Caco-2 (cell line): Measurements from ENCODE around the gene TRNAU1AP. TPM values are rescaled to one million over a fixed set of nuclear protein-coding genes. Genes with fewer than 3 reads are reported as not detected.

Experiments used
- BruUV-seq: library from RNA; stranded (reverse); fragments of 400-500 nt; replicated peaks from 2 replicates; lab custom pipeline; 2021; lab: Mats Ljungman, UMichigan
- CTCF ChIA-PET: fragments of 300-600 bp; sonication (Branson Sonifier 250); formaldehyde crosslinking; loops from one replicate; lab custom pipeline; 2022; ENCODE audit warnings: antibody characterized with exemption; lab: Charles Lee
- POLR2A ChIA-PET: fragments of 300-600 bp; sonication (Branson Sonifier 250); formaldehyde crosslinking; loops from one replicate; lab custom pipeline; 2022; ENCODE audit warnings: antibody characterized with exemption; lab: Charles Lee
- DNase-seq, 2 experiments: peaks; one replicate each; pipeline versions ENCODE4 v3.0.0 to v3.0.0-alpha.2; 2020 to 2022
- H3K27me3 ChIP-seq: replicated peaks from 2 replicates; pipeline ENCODE4 v1.6.0; 2011; ENCODE audit warnings: low read length; ENCODE audit not compliant: control insufficient read depth, insufficient read depth
- H3K36me3 ChIP-seq: 2 replicates; pipeline ENCODE4 v1.5.1; 2011; ENCODE audit warnings: low read length; ENCODE audit not compliant: control insufficient read depth, insufficient read depth
- H3K4me1 ChIP-seq: fragments of 250-450 bp; sonication (Bioruptor Pico); 2 replicates; pipeline ENCODE4 v1.5.1; 2020; ENCODE audit warnings: mild to moderate bottlenecking
- H3K4me3 ChIP-seq: 2 replicates; pipeline ENCODE4 v1.5.1; 2011; ENCODE audit warnings: low read depth, mild to moderate bottlenecking, control low read depth, low read length
- H3K9me3 ChIP-seq: fragments of 250-450 bp; sonication (Bioruptor Pico); 2 replicates; pipeline ENCODE4 v1.5.1; 2020; ENCODE audit warnings: mild to moderate bottlenecking, moderate library complexity
- H3K27ac Mint-ChIP-seq: one replicate; pipeline ENCODE4 v1.8.0; 2022; ENCODE audit warnings: mixed read lengths; ENCODE audit not compliant: unreplicated experiment
- H3K27me3 Mint-ChIP-seq: one replicate; pipeline ENCODE4 v1.8.0; 2022; ENCODE audit warnings: mixed read lengths; ENCODE audit not compliant: insufficient read depth, unreplicated experiment
- H3K36me3 Mint-ChIP-seq: one replicate; pipeline ENCODE4 v1.8.0; 2022; ENCODE audit warnings: mild to moderate bottlenecking, mixed read lengths; ENCODE audit not compliant: insufficient read depth, unreplicated experiment
- H3K4me1 Mint-ChIP-seq: one replicate; pipeline ENCODE4 v1.8.0; 2022; ENCODE audit warnings: low read depth, mixed read lengths; ENCODE audit not compliant: unreplicated experiment
- H3K4me3 Mint-ChIP-seq: one replicate; pipeline ENCODE4 v1.8.0; 2022; ENCODE audit warnings: mild to moderate bottlenecking, moderate library complexity, mixed read lengths; ENCODE audit not compliant: unreplicated experiment
- H3K9me3 Mint-ChIP-seq: one replicate; pipeline ENCODE4 v1.8.0; 2022; ENCODE audit warnings: mixed read lengths; ENCODE audit not compliant: unreplicated experiment
- intact Hi-C: fragments of 100-400 bp; cut with micrococcal nuclease; formaldehyde crosslinking; loops from one replicate; pipeline ENCODE4 v1.10.0; 2022; ENCODE audit not compliant: unreplicated experiment
- total RNA-seq: library from RNA; stranded (reverse); gene quantifications from 2 replicates; pipeline ENCODE4 v1.2.3, GENCODE V29; 2022
- TF ChIP-seq, protein P1 (sequence below), 2 experiments: fragments of 200-600 bp in 1 of 2; IDR thresholded peaks; 1 replicate in 1 of 2; 2 replicates in 1 of 2; pipeline versions ENCODE4 v1.5.1 to v1.8.0; 2011 to 2022; ENCODE audit warnings: antibody characterized with exemption in 1 of 2, control low read depth in 1 of 2, inconsistent platforms in 1 of 2, low read depth in 1 of 2, low read length in 1 of 2, mild to moderate bottlenecking in 1 of 2, moderate library complexity in 1 of 2; ENCODE audit not compliant: insufficient read depth in 1 of 2, severe bottlenecking in 1 of 2, unreplicated experiment in 1 of 2

The TRNAU1AP gene
- total RNA-seq, 1 experiment from 2014 or later, result 23.1 TPM

DNA sequence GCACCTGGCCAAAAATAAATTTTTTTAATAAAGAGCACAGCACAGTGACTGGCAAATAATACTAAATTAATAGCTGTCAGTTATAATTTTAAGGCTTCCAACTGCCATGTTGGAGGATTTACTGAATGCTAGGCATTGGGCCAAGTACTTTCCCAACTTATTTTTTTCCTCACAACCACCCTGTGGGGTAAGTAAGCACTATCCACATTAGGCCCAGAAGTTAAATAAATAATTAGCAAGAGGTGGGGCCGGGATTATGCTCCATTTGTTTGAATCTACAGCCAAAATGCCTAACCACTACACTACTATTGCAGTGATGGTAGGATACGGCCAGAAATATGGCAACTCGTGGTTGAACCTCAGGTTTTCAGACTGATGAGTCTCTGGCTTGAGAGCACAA lies 4.6 kb upstream of the TRNAU1AP start:
- Mint-ChIP-seq H3K9me3 (no peaks in the 10 kb centered on the region), H3K4me1 (no peaks in the 10 kb centered on the region), H3K27me3 (no peaks in the 10 kb centered on the region), H3K36me3 (peaks cover 18% of the 10 kb centered on the region), H3K27ac (no peak overlapping the region), H3K4me3 (no peak overlapping the region)
- no peak for DNase-seq
- no TSS peak for BruUV-seq
- H3K27me3 ChIP-seq, result no peaks in the 10 kb centered on the region
- CTCF ChIA-PET, result no interaction called here
- H3K4me1 ChIP-seq, result no peaks in the 10 kb centered on the region
- H3K4me3 ChIP-seq, result no peak overlapping the region
- POLR2A ChIA-PET, result no interaction called here
- TF ChIP-seq, protein P1, sequence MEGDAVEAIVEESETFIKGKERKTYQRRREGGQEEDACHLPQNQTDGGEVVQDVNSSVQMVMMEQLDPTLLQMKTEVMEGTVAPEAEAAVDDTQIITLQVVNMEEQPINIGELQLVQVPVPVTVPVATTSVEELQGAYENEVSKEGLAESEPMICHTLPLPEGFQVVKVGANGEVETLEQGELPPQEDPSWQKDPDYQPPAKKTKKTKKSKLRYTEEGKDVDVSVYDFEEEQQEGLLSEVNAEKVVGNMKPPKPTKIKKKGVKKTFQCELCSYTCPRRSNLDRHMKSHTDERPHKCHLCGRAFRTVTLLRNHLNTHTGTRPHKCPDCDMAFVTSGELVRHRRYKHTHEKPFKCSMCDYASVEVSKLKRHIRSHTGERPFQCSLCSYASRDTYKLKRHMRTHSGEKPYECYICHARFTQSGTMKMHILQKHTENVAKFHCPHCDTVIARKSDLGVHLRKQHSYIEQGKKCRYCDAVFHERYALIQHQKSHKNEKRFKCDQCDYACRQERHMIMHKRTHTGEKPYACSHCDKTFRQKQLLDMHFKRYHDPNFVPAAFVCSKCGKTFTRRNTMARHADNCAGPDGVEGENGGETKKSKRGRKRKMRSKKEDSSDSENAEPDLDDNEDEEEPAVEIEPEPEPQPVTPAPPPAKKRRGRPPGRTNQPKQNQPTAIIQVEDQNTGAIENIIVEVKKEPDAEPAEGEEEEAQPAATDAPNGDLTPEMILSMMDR (IDR thresholded peaks at IDR 0.05; ENCODE audit: insufficient read depth in 1 of 2, low read depth in 1 of 2, low read length in 1 of 2, severe bottlenecking in 1 of 2, unreplicated experiment in 1 of 2), result no peak
- no peaks in the 10 kb centered on the region for H3K36me3 ChIP-seq
- H3K9me3 ChIP-seq, result no peaks in the 10 kb centered on the region
- intact Hi-C loops, result no loop called here

DNA sequence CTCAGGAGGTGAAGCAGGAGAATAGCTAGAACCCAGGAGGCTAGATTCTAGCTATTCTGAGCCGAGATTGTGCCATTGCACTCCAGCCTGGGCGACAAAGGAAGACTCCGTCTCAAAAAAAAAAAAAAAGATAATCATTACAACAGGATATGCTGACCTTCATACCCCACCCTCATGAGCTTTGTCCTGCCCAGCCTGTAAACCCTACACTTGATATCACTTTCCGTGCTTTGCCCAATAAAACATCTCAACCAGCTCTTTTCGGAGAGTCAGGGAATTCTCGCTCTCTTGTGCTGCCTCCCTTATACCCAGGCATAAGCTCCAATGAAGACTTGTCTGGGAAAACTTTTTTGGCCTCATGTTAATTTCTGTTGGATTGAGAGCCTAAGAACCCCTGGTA lies 1.5 kb upstream of the TRNAU1AP start:
- Mint-ChIP-seq H3K9me3 (no peaks in the 10 kb centered on the region), H3K27me3 (no peaks in the 10 kb centered on the region), H3K27ac (no peak overlapping the region), H3K4me3 (no peak overlapping the region), H3K36me3 (peaks cover 13% of the 10 kb centered on the region), H3K4me1 (no peaks in the 10 kb centered on the region)
- TF ChIP-seq, protein P1 (IDR thresholded peaks at IDR 0.05; ENCODE audit: insufficient read depth in 1 of 2, low read depth in 1 of 2, low read length in 1 of 2, severe bottlenecking in 1 of 2, unreplicated experiment in 1 of 2), result no peak
- DNase-seq, result no peak
- H3K27me3 ChIP-seq, result no peaks in the 10 kb centered on the region
- H3K36me3 ChIP-seq, result no peaks in the 10 kb centered on the region
- intact Hi-C loops, result no loop called here
- POLR2A ChIA-PET, result interaction anchor here (1.6 kb wide), 1 partner anchor 30 kb away, joined by 15 read pairs; no protein-coding TSS in a partner anchor
- CTCF ChIA-PET, result no interaction called here
- BruUV-seq, result no TSS peak
- no peaks in the 10 kb centered on the region for H3K4me1 ChIP-seq
- no peaks in the 10 kb centered on the region for H3K9me3 ChIP-seq
- H3K4me3 ChIP-seq, result no peak overlapping the region

DNA sequence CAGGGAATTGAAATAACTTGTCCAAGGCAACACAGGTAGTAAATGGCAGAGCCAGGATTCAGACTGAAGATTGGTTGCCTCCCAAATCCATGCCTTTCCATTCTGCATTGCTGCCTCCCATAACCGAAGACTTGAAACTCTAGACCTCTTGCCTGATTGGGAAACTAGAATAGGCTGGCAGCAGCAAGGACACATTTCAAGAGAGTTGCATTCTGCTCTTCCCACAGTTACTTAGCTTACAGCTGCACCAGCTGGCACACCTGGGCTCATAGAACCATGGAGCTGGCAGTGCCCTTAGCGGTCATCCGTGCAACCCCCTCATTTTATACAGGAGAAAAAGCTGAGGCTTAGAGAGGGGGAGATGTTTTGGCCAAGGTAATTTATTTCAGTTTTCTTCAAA lies 8.0 kb downstream of the TRNAU1AP start:
- TF ChIP-seq, protein P1 (IDR thresholded peaks at IDR 0.05; ENCODE audit: insufficient read depth in 1 of 2, low read depth in 1 of 2, low read length in 1 of 2, severe bottlenecking in 1 of 2, unreplicated experiment in 1 of 2), result no peak
- CTCF ChIA-PET, result no interaction called here

More for the DNA sequence above, 8.0 kb downstream of the TRNAU1AP start:
- Histone ChIP-seq H3K4me1 (no peaks in the 10 kb centered on the region), H3K9me3 (no peaks in the 10 kb centered on the region), H3K4me3 (no peak overlapping the region), H3K36me3 (no peaks in the 10 kb centered on the region; the same call in 1 of the 2 replicates), H3K27me3 (no peaks in the 10 kb centered on the region)
- Mint-ChIP-seq H3K4me3 (no peak overlapping the region), H3K9me3 (no peaks in the 10 kb centered on the region), H3K27ac (no peak overlapping the region), H3K4me1 (no peaks in the 10 kb centered on the region), H3K27me3 (no peaks in the 10 kb centered on the region), H3K36me3 (peaks cover 55% of the 10 kb centered on the region)
- intact Hi-C loops, result no loop called here
- BruUV-seq, result no TSS peak
- POLR2A ChIA-PET, result no interaction called here
- no peak for DNase-seq
